ENCODE measurements around the gene SPAG9. TPM values are rescaled to one million over a fixed set of nuclear protein-coding genes. Genes with fewer than 3 reads are reported as not detected.

Gene SPAG9
- total and polyA plus RNA-seq, 2 of the 8 experiments (the other 6 are each of a cell fraction or from before 2014, with no cell fraction given), result 9.8 to 63.8 TPM

- Histone ChIP-seq H3K4me3 (ENCODE audit: extremely low read depth in 1 of 4, insufficient read depth in 2 of 4, low read depth in 3 of 4, low read length in 4 of 4) (no peak overlapping the region), H3K4ac (replicated peaks; ENCODE audit: insufficient read length, low read depth, low read length) (no peak overlapping the region), H3K4me1 (replicated peaks in 1 of 4; ENCODE audit: control insufficient read depth in 3 of 4, insufficient read depth in 4 of 4, low read length in 3 of 4) (no peaks in the 10 kb centered on the region), H4K91ac (replicated peaks; ENCODE audit: insufficient read length, low read length) (no peak overlapping the region), H4K5ac (ENCODE audit: insufficient read length, low read depth, low read length) (no peak overlapping the region), H3K79me1 (ENCODE audit: low read depth, low read length) (no peaks in the 10 kb centered on the region; the same call in 1 of the 2 replicates), H2BK15ac (ENCODE audit: low read length) (no peak overlapping the region), H3K56ac (replicated peaks; ENCODE audit: insufficient read length, low read depth, low read length) (no peak overlapping the region), H3K79me2 (ENCODE audit: control insufficient read depth in 1 of 2, insufficient read depth in 2 of 2, low read length in 2 of 2) (peaks cover 0 to 8% of the 10 kb centered on the region in 2 experiments; a peak in 2 of 4 replicates), H3K14ac (ENCODE audit: insufficient read length) (no peak overlapping the region), H3K18ac (ENCODE audit: extremely low read depth, low read length) (no peak overlapping the region), H3K27ac (ENCODE audit: low read depth, low read length) (no peak overlapping the region), H2BK12ac (ENCODE audit: low read depth, low read length) (no peak overlapping the region), H2AK5ac (ENCODE audit: low read depth, low read length) (no peak overlapping the region), H2BK120ac (replicated peaks; ENCODE audit: low read depth, low read length) (no peak overlapping the region), H2AFZ (ENCODE audit: low read length) (no peak overlapping the region), H3K4me2 (ENCODE audit: insufficient read depth in 1 of 2, low read depth in 2 of 2, low read length in 2 of 2) (no peak overlapping the region), H3K27me3 (replicated peaks in 1 of 4; ENCODE audit: control insufficient read depth in 3 of 4, extremely low read depth in 1 of 4, insufficient read depth in 3 of 4, low read length in 3 of 4) (no peaks in the 10 kb centered on the region), H3K36me3 (ENCODE audit: control insufficient read depth in 2 of 4, insufficient read depth in 4 of 4, low read length in 3 of 4) (no peaks in the 10 kb centered on the region), H3K23me2 (ENCODE audit: low read depth, low read length) (no peaks in the 10 kb centered on the region), H4K20me1 (replicated peaks in 1 of 2; ENCODE audit: control insufficient read depth in 1 of 2, insufficient read depth in 2 of 2, low read length in 2 of 2) (no peaks in the 10 kb centered on the region), H2BK5ac (ENCODE audit: low read depth, low read length) (no peak overlapping the region), H3K9ac (replicated peaks in 1 of 4; ENCODE audit: extremely low read depth in 1 of 4, low read depth in 3 of 4, low read length in 3 of 4) (no peak overlapping the region), H3K23ac (ENCODE audit: insufficient read length) (no peak overlapping the region), H4K8ac (ENCODE audit: extremely low read depth, insufficient read depth, low read length) (no peak overlapping the region), H3K9me3 (ENCODE audit: insufficient read depth in 2 of 2, low read depth in 1 of 2, low read length in 1 of 2) (no peaks in the 10 kb centered on the region), H2BK20ac (ENCODE audit: low read length) (no peak overlapping the region)
- CTCF ChIA-PET (ENCODE audit: partially characterized antibody), result interaction anchor here (0.6 to 1.5 kb wide), 4 partner anchors 9 to 65 kb away, joined by 3 to 11 read pairs (median 5); no protein-coding TSS in a partner anchor
- DNase-seq (ENCODE audit: low read depth in 1 of 2, low spot score in 2 of 2), result no peak
- no peak for FAIRE-seq
- 88% methylated on average over 1 of the region's 1 CpG; no CpG with 5 or more reads in 1 of the 2 experiments for WGBS, 2 experiments (ENCODE audit: extremely low coverage in 1 of 2, insufficient coverage in 1 of 2, insufficient read length in 1 of 2, insufficient replicate concordance in 2 of 2, low coverage in 1 of 2, low lambda C conversion rate in 2 of 2, missing lambda C conversion rate in 1 of 2)
- POLR2A ChIA-PET (ENCODE audit: partially characterized antibody), result no interaction called here
- TF ChIP-seq JUND (IDR thresholded peaks at IDR 0.05; ENCODE audit: low read length) (no peak), SIN3A (conservative IDR thresholded peaks at IDR 0.05 in 1 of 2, IDR thresholded peaks at IDR 0.05 in 1 of 2; ENCODE audit: low read depth in 1 of 2, low read length in 2 of 2) (no peak), RXRA (IDR thresholded peaks at IDR 0.05; ENCODE audit: insufficient read depth, low read depth, low read length) (no peak), JUN (IDR thresholded peaks at IDR 0.05; ENCODE audit: low read depth, low read length) (no peak), USF2 (IDR thresholded peaks at IDR 0.05; ENCODE audit: low read length) (no peak), ATF3 (IDR thresholded peaks at IDR 0.05; ENCODE audit: insufficient read depth, low read depth, low read length) (no peak), MAX (IDR thresholded peaks at IDR 0.05) (no peak), EP300 (IDR thresholded peaks at IDR 0.05; ENCODE audit: borderline replicate concordance in 1 of 2, low read depth in 2 of 2, low read length in 2 of 2) (no peak)
Measured at GRCh38 chr17:51065466-51065865, 55.2 kb downstream of the SPAG9 start.

Data from H1 (cell line).